Stimulated activated CD4-positive, alpha-beta T cell treated with anti-CD3 and anti-CD28 coated beads, Interleukin-15, amount 100 ng/mL, for 48 hours (primary cell): ENCODE data around the gene DOCK3.
"Not testable (repeated sequence)": the region's sequence is repeated elsewhere in the genome, so short reads cannot be mapped to it uniquely, and the experiment has no call there.

Experiments used
- DNase-seq, 2 donors: peaks; one replicate each; pipeline ENCODE4 v3.0.0-alpha.2; 2020; ENCODE audit warnings: low read depth in 2 of 2

The DOCK3 gene

DNA sequence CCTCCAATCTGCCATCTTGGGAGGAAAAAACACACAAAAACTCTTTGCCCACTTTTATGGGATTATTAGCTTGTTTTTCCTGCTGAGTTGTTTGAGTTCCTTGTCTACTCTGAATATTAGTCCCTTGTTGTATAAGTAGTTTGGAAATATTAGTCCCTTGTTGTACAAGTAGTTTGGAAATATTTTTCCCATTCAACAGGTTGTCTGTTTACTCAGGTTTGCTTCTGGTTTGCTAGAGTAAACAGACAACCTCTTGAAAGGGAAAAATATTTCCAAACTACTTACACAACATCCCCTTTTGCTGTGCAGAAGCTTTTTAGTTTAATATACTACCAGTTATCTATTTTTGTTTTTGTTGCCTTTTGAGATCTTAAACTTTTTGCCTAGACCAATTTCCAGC lies 517.0 kb downstream of the DOCK3 start:
- DNase-seq = no peak

DNA sequence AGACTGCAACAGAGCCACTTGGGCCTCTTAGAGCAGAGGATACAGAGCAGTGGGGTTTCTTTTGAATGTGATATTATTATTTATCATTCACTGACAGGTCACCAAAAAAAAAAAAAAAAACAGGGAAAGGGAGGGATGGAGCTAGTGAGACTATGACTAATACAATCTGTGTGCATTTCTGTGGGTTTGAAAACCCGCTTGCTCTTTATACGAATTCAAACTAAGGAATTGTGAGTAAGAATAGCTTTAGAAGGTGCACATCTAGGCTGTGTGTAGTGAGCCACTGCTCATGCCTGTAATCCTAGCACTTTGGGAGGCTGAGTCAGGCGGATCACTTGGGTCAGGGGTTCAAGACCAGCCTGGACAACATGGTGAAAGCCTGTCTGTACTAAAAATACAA lies 523.8 kb downstream of the DOCK3 start:
- no peak for DNase-seq

DNA sequence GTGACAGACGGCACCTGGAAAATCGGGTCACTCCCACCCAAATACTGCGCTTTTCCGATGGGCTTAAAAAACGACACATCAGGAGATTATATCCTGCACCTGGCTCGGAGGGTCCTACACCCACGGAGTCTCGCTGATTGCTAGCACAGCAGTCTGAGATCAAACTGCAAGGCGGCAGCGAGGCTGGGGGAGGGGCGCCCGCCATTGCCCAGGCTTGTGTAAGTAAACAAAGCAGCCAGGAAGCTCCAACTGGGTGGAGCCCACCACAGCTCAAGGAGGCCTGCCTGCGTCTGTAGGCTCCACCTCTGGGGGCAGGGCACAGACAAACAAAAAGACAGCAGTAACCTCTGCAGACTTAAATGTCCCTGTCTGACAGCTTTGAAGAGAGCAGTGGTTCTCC lies 524.6 kb downstream of the DOCK3 start:
- not testable (repeated sequence) for DNase-seq

DNA sequence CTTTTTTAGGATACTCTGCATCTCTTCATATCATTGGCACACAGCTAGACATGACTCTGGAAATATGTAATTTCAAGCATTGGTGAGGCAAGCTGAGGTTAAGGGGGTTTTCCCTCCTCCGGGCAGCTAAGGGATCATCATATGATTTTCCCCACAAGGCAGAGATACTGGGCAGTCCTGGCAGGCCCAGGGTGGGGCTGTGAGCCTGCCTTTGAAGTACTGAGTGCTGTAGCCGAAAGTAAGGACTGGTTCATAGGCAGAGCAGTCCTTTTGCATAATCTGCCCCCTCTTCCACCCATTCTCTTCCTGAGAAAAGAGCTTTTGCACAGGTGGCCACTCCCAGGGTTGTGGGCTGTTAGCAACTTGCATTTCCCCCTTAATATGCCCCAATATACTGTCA lies 541.6 kb downstream of the DOCK3 start:
- no peak for DNase-seq

DNA sequence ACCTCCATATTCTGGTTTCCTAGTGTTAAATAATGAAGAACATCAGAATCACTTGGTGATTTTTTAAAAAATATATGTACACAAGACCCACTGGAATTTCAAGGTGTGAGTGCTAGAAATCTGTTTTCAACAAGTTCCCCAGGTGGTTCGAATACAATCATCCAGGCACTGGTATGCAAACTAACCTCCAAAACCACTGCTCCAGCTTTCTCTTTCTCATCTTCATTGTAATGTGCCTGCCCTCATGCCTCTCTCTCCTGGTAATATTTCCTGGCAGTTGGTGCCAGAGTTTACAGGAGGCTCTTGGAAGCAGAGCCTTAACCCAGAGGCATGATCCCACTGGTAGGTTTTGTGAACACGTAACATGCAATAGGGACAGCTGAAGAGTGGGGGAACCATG lies 547.2 kb downstream of the DOCK3 start:
- DNase-seq = no peak

DNA sequence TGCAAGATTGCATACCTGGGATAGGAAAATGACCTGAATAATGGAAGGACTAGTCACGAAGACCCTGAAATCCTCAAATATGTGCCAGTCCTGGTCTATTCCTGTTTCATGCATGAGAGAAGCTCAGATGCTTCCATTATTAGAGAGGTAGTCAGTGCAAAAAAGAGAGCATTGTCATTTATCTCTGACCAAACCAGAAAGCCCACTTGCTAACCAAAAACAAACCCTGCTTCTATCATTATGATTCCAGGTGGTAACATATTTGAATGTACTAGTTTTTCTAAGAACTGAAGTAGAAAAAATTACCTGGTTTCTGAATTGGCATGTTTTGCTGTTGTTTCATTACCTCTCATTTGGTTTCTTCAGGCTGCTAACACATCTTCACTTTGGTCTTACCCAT lies 549.6 kb downstream of the DOCK3 start:
- DNase-seq = no peak

DNA sequence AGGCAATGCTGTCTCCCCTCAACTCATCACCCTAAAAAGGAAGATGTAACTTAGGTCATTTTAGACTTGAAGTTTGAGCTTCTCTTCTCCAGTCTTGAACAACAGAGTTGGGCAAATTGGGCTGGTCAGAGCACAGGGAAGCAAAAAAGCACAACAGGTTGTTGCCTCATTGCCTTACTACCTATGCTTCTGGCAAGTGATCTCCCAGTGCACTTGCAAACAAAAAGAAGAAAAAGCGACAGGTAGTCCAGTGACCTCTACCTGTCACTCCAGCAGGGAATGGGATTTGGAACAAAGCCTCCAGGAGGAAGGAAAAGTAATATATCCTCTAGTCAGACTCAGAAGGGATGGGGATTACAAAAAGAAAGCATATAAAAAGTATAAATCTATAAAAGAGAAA lies 550.1 kb downstream of the DOCK3 start:
- no peak for DNase-seq

DNA sequence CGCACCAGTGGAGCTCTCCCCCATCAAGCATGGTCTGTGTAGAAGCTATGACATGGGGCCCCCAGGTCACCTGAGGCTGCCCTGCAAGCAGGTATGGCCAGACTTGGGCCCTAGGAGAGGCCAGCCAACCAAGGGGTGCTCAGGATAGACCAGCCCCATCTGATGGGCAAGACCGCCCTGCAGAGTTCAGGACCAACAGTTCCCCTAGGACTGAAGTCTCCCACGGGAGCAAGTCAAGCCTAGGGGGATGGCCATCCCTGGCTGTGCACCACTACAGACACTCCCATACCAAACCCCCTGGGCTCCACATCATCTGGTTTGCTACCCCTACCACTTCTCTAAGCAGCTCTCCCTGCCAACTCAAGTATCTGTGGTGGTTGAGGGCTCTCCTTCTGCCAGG lies 568.2 kb downstream of the DOCK3 start:
- DNase-seq = no peak

DNA sequence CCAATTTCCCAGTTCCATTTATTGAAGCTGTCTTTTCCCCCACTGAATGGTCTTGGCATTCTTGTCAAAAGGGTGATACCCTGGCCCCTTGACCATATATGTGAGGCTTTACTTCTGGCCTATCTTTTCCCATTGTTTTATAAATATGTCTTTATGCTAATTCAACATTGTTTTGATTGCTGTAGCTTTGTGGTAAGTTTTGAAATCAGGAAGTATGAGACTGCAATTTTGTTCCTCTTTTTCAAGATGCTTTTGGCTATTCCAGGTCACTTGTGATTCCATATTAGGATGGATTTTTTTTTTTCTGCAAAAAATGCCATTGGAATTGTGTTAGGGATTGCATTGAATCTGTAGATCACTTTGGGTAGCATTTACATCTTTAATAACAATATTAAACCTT lies 569.2 kb downstream of the DOCK3 start:
- no peak for DNase-seq

DNA sequence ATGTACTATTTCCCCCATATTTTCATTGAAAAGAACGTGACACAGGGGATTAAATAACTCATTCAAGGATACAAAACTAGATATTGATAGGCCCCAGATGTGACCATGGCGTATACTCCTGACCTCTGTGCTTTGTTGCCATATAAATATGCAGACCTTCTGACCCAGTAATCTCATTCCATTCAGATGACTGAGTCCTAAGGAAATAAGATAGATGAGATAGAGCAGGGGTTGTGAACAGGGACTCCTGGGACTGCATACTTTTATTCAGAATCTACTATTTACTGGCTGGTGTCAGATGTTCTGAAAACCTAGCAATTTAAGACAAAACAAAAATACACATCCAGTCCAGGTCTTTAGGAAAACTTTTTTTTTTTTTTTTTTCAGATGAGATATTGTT lies 571.1 kb downstream of the DOCK3 start:
- DNase-seq = no peak

DNA sequence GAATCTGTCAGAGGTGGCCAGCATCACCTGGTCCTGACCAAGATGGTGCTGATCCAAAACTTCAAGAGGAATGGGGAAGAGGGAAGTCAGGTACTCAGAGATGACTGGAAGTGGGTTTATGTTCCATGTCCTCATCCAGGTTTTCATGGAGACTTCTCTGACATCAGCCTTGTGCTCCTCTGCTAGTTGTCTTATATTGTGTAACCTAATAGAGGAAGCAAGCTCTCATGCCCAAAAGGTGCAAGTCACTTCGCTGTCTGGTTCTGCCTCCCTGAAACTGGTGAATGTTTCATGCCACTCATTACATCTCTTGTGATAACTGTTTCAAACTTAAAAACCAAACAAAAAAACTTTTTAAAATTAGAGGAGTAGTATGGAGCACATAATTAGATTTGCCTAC lies 583.1 kb downstream of the DOCK3 start:
- no peak for DNase-seq

DNA sequence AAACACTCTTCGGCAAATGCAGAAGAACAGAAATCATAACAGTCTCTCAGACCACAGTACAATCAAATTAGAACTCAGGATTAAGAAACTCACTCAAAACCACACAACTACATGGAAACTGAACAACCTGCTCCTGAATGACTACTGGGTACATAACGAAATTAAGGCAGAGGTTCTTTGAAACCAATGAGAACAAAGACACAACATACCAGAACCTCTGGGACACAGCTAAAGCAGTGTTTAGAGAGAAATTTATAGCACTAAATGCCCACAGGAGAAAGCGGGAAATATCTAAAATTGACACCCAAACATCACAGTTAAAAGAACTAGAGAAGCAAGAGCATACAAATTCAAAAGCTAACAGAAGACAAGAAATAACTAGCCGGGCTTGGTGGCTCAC lies 589.4 kb downstream of the DOCK3 start:
- not testable (repeated sequence) for DNase-seq

DNA sequence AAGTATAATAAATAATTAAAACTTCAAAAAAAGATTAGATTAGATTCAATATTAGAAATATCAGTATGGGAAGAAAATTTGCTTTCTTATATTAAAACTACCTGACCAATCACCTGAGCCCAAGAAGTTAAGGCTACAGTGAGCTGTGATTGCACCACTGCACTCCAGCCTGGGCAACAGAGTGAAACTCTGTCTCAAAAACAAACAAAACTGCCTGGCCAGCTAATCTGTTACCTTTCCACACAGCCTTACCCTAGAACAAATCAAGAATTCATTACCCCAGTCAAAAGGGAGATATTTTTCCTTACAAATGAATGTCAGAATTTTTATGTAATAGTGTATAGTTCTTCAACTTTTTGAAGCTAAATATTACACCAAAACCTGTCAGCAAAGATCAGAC lies 593.4 kb downstream of the DOCK3 start:
- no peak for DNase-seq

DNA sequence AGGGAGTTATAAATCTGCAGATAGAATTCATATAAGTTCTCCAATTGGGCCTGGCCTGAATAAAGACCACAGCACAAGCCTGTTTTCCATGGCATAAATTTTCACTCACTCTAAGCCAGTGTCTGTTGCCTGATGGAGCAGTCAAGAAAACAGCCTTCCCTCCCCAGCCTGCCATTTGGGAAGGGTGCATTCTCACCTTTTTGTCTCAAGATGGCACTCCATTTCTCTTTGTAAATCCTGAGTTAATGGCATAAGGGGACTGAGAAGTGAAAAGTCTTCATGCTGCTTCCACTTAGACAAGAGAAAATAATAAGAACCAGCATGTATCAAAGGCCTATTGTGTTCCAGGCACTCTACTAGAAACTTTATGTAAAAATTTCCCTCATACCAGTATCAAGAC lies 594.7 kb downstream of the DOCK3 start:
- DNase-seq = no peak

DNA sequence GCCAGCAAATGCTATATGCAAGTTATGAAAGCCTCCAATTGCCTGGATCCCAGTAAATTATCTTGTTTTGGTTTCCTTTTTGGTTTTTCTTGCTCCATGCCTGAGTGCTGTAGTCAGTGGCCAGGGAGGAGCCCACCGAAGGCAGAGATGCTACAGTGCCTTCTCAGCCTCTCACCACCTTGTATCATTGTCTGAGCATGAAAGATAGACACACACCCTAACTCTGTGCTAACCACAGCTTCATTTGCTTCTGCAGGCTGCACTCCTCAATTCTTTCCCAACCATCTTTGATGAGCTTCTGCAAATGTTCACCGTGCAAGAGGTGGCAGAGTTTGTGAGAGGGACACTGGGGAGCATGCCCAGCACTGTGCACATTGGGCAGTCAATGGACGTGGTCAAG lies 595.8 kb downstream of the DOCK3 start:
- no peak for DNase-seq

DNA sequence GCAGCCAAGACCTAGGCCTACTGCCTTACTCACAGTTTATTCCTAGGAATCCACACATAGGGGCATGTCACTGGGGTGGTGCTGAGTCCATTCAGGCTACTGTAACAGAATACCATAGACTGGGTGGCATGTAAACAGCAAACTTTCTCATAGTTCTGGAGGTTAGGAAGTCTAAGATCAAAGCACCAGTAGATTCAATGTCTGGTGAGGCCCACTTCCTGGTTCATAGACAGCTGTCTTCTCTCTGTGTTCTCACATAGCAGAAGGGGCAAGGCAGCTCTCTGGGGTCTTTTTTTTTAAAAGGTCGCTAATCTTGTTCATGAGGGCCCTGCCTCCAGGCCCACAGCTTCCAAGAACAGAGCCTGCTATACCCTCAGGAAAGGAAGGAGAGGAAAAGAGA lies 596.4 kb downstream of the DOCK3 start:
- no peak for DNase-seq

DNA sequence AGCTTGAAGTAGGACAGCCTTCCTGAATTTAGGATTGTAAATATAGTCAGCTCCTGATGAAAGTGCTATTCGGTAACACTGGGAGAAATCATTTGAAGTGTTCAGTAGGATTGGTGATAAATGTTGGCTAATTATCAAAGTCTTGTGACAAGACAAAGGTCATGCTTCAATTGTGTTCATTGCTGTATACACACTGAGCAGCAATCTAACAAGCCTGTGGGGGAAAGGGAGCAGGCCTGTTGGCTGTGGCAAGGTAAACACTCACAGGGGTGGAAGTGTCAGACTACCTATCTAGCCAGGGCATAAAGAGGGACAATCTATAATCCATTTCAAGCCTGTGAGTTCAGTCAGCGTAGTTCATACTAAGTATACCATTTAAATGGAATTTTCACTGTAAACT lies 599.3 kb downstream of the DOCK3 start:
- DNase-seq = no peak

DNA sequence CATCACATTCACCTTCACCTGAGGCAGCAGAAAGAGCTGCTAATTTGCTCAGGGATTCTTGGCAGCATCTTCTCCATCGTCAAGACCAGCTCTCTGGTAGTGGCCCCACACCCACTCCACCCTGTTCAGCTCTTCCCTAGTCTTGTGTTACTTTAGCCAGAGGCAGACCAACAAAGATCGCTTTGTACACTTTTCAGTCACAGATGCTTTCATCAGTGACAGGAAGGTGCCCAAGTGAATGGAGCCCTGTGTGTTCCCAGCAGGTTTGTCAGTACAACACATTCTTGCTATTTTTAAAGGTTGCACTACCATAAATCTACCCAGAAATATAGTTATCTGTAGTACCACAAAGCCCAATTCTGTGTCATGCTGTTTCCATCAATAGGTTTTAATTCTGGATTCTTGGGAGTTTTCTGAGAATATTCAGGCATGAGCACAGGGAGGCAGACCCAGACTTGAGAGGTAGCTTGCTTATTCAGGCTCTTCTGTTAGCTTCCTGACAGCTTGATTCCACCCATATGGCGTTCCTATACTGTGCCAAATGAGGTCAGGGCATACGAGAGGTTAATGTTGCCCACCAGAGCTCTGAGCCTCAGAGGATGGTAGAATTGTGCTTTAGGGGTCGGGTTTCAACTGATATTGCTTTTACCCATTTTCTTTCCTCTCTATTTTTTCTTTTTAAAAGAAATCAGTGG lies 600.5 kb downstream of the DOCK3 start:
- no peak for DNase-seq

DNA sequence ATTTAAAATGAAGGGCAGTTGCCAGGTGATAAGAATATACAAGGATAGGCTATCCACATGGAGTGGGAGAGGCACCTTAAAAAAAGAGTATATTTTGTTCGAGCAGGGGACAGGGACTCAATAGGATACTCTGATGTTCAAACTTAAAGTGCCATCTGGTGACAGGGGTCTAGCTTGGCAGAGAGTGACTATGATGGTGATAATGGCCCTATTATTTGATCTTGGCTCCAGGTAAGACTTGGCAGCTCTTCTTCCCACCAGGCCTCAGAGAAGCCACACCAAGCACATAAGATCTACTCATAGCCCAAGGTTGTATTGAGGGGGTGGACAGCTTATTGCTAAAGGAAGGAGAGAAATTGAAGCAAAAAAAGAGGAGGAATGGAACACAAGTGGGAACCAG lies 601.3 kb downstream of the DOCK3 start:
- DNase-seq = no peak

DNA sequence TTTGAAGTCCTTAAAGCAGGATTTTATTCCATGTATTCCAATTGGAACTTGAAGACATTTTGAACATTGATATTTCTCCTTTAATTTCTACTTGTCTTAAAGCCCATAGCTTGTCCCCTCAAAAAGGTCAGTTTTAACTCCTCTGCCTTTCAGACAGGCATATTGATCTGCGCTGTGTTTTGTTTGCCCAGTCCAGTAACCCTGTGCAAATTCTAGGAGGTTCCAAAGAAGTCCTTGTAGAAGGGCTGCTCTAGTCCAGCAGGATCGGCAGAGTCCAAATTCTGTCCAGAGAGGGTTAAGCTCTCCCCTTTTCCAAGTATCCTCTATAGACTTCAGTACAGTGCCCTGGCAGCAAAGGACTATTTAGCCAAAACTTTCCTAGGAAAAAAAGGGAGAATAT lies 604.7 kb downstream of the DOCK3 start:
- no peak for DNase-seq

DNA sequence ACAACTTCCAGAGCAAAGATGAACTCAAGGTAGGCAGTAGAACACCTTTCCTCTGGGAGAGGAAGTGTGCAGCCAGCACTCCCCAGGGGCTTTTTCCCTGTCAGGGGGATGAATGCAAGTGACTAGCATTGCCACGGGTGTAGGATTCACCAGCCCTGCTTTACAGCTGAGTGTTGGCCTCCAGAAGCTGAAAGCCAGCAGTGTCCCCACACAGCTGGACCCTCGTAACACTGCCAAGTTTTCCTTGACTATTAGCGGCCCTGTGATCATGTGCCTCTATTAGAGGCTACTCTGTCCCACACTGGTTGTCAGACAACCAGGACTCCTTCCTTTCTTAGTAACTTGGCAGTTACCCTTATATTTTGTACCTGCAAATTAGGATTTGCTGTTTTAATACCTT lies 605.4 kb downstream of the DOCK3 start:
- DNase-seq = no peak

DNA sequence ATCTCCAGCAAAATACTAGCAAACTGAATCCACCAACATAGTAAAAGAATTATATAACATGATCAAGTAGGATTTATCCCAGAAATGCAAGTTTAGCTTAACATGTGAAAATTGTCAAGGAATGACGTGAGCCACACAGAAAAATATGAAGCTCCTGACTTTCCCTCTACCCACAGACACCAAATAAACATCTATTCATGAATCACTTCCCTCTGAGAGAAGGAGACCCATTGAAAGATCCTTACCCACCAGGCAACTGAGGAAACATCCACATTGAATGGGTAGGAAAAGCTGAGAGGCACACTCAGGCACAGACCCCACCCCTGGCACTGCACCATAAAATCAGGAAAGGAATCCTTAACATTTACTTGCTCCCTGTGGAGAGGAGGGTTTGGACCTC lies 608.2 kb downstream of the DOCK3 start:
- DNase-seq = no peak

DNA sequence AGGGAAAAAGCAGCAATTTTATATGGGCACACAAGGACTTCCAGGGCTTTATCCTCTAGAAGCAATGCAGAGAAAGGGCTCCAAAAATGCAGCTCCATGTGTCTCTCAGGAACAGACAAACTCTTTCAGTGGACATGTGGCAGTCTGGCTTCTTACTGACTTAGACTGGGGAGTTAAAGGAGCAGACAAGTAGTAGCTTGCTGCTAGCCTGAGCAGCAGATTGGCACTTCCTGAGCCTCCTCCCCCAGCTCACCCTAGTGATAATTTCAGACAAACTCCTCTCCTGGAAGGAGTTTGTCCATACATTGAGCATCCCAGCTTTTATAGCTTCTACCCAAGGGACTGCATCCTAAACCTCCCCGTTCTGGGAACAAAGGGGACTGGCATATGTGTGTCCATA lies 608.7 kb downstream of the DOCK3 start:
- DNase-seq = no peak

DNA sequence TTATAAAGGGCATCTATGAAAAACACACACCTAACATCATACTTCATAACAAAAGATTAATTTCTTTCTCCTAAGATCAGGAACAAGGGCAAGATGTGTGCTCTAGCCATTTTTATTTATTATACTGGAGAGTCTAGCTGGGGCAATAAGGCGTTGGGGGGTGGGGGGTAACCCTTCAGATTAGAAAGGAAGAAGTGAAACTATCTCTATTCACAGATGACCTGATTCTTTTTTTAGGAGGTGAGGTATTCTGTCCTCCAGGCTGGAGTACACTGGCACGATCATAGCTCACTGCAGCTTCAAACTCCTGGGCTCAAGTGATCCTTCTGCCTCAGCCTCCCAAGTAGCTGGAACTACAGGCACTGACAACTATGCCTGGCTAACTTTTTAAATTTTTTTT lies 620.9 kb downstream of the DOCK3 start:
- DNase-seq = no peak

DNA sequence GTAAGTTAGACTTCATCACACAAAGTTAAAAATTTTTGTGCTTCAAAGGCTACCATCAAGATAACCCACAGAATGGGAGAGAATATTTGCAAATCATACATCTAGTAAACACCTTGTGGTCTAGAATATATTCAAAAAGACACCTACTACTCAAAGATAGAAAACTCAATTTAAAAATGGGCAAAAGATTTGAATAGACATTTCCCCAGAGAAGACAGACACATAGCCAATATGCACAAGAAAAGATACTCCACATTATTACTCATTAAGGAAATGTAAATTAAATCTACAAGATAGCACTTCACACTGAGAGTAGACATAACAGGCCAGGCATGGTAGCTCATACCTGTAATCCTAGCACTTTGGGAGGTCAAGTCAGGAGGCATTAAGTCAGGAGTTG lies 622.6 kb downstream of the DOCK3 start:
- no peak for DNase-seq
